CD1c-positive myeloid dendritic cell (primary cell): Measurements from ENCODE around the gene TMEM179B.
"Not testable (repeated sequence)": the region's sequence is repeated elsewhere in the genome, so short reads cannot be mapped to it uniquely, and the experiment has no call there.

Experiments
- DNase-seq: peaks from one replicate; pipeline ENCODE4 v3.0.0-alpha.2; 2016; ENCODE audit errors: extremely low spot score

Gene TMEM179B

DNA sequence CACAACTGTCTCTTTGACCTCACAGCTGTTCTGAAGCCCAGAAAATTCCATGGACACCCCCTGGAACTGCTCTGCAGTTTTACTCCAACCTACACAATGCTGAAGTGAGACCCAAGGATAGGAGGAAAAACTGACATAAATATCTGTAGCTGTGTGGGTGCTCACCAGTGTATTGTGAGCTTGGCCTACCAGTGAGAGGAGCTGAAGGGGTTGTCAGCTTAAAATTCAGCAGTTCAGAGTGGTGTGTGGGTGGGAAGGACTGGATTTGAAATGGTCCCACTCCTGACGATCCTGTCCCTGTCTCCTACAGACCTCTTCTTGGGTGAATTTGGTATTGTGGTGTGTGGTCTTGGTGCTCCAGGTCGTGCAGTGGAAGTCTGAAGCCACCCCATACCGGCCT, 2.4 kb downstream of the TMEM179B start:
- DNase-seq, result no peak

GRCh38 chr11:62791501-62792201, 4.4 kb downstream of the TMEM179B start, which contains the start of gene TMEM223:
Gene TMEM223 (minus strand): TSS chr11:62792006. CDS start chr11:62791994, 12 bp downstream.
- peak; percentile 90 for DNase-seq

- DNase-seq, result no peak
Measured at GRCh38 chr11:62792202-62792575, 5.0 kb downstream of the TMEM179B start.

DNA sequence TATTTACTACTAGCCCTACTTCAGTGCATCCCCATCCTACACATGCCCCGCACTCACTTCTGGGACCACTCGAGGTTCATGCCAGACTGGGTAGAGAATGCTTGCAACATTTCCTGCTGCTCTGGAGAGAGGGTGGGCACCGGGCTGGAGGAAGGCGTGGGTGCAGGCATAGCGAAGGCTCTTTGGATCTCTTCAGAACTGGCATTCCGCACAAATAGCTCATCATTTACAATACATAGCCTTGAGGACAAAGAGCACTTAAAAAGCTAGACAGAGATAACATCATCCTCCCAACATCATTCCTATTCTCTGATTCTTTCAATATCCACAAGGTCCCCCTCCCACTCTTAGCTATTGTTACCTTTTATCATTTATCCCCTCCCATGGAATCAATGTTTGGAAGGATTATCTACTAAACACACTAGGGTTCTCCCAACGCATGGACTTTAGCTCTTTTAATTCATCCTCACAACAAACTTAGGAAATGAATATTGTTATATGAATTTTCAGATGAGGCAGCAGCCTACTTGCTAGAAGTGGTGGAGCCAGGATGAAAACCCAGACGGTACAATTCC, 7.1 kb downstream of the TMEM179B start:
- no peak for DNase-seq

GRCh38 chr11:62796281-62796680, 9.1 kb downstream of the TMEM179B start:
- DNase-seq, result no peak

- no peak for DNase-seq
Measured at GRCh38 chr11:62799486-62799885, 12.3 kb downstream of the TMEM179B start.

- DNase-seq, result no peak
Measured at GRCh38 chr11:62801071-62801470, 13.9 kb downstream of the TMEM179B start.

DNA sequence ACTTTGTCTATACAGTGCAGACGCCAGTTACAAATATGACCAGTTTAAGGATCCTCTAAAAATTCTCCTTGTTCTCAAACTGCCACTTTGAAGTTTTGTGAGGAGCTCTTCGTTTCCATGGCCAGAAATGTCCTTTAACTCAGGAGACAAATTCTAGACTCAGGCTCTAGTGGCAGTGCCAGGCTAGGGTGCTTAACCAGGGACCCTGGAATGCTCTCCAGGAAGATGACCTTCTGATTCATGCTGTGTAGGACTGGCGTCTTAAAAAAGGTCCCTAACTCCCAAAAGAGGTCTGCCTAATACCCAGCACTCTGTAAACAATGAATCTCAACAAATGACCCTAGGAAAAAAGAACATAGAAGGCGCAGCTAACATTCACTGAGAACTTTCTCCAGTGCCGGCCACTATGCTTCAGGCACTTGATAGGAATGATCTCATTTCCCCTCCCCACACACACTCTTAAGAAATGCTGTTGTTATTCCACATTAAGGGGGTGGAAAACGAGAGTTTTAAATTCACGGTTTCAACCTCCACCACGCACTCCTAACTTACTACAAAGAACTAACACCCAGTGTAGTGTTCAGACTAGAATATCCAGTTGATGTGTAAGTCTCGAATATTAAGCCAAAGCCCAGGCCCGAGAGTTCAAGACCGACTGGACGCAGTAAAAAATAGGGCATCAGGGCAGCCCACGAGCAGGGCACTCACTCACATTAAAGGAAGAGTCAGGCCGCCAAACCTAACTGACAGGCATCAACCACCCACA, 17.3 kb downstream of the TMEM179B start:
- peak; percentile 53 for DNase-seq

DNA sequence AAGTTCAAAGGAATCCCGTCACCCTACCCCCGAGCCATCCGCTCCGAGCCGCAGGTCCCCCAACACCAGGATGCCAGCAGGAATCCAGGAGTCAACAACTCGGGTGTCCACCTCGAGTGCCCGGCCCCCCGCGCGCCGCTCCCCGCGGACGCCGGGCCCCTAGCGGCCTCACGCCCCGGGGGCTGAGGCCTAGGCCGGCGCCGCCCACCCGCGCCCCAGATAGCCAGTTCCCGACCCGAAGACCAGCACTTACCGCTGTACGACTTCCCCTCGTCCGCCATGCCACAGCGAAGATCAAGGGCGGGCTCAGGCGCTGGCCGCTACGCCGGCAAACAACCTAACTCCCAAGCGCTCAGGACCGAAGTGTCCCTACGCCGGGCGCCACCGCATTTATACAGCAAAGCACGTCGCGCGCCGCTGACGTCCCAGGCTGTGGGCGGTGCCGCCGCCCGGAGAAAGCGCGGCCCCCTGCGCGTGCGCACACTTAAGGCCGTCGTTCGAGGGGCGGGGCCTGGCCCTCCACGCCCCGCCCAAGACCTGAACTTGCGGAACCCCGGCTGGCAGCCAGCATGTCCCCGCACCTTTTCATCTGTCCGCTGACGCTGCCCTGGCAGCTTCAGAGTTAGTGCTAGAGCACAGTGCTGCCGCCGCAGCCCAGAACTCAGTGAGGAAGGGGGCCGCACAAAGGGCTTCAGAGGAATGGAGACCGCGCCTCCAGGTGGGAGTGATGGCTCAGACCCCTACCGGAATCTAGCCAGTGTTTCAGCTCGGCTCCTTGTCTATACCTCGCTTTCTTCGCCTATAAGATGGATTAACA, 18.1 kb downstream of the TMEM179B start, which contains the start of gene NXF1:
Gene NXF1, minus strand, starts transcription at position 365 of the 817 bp plus-strand sequence. Its CDS starts 84 bp downstream, at position 281.
- DNase-seq, result peak; percentile 99

DNA sequence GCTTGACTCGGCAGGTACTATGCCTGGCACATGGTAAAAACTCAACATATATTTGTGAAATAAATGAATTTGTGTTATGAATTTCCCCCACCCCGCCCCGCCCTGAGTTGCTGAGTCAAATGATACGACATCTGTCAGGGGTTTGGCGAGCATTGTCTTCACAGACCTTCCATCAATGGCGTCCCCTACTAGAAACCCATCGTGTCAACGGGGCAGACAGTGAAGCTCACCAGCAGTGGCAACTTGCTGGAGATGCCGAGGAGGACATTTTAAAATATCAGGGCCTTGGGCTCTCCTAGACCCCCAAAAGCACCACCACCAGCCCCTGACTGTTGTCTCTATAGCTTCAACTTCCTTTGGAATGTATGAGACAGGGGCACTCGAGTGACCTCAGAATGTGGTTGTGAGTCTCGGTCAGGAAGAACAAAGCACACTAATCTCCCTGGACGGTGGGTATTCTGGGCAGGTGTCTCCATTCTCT, 18.8 kb downstream of the TMEM179B start:
- no peak for DNase-seq

DNA sequence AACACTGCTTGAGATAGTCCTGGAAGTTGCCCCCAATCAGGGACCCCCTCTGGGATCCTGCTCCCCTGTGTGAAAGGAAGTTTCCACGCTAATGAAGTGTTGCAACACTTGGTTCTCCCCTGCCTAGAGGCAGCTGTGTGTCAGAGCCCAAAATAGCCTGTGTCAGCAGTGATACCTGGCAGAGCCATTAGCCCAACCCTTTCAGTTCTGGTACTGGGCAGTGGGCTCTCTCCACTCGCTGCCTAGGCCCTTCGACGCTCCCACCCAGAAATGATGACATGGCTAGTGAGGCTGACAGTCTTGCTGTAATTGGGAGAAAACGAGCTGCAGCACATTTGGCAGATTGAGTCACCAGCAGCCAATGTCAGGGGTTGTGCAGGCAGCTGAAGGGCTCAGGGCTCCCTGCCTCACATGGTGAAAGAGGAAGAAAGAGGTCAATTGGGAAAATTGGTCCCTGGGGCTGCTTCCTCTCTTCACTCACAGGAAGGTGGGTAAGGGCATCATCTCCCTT, 19.5 kb downstream of the TMEM179B start:
- DNase-seq, result peak; percentile 90

- no peak for DNase-seq
Measured at GRCh38 chr11:62810748-62811147, 23.5 kb downstream of the TMEM179B start.

- no peak for DNase-seq
Measured at GRCh38 chr11:62811659-62812058, 24.5 kb downstream of the TMEM179B start.

- peak; percentile 61 for DNase-seq
Measured at GRCh38 chr11:62816557-62816956, 29.4 kb downstream of the TMEM179B start.

DNA sequence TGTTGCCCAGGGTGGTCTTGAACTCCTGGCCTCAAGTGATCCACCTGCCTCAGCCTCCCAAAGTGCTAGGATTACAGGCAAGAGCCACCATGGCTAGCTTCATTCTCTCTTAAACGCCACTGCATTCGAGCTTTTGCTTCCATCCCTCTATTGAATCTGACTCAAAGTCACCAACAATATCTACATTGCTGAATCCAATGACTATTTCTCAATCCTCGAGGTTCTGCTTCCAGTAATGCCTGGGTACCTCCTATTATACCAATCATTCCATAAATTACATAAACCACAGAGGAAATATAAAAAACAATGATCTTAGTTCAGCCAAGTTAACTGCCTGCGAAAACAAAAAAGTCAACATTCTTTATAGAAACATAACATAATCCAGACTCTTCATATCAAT, 29.9 kb downstream of the TMEM179B start:
- no peak for DNase-seq

GRCh38 chr11:62823677-62824076, 36.5 kb downstream of the TMEM179B start:
- no peak for DNase-seq

- not testable (repeated sequence) for DNase-seq
Measured at GRCh38 chr11:62828130-62828529, 40.9 kb downstream of the TMEM179B start.

DNA sequence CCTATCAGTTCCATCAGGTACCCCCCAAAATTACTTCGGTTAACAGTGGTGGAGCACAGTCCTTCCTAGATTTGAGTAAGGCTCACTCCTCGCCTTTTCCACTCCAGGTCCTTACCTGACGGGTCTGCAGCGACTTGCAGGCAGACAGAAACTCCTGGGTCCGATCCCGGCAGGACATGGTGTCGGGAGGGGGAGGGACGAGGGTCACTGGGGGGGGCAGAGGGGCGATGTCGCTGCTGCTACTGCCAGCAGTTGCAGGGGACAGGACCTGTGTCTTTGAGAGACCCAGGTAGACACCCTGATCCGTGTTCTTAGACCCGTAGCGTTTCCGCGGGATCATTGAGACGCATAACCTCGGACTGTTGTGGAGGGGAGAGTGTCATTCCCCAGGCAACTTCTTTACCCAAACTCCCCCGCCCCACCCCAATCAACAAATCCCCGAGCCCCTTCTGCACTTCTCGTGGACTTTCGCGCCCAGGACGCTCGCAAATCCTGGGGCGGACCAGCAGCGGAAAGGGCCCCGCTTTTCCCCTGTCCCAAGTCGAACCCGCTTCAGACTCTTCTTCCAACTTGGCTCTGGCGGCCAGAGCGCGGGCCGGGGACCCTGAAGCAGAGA, 43.8 kb downstream of the TMEM179B start:
- no peak for DNase-seq

GRCh38 chr11:62831520-62832335, 44.5 kb downstream of the TMEM179B start, which contains the start of gene STX5:
Gene STX5 (minus strand): TSS chr11:62832051. CDS start chr11:62831243, 808 bp downstream.
- DNase-seq, result peak; percentile 99
